ENCODE results near the gene CDKAL1.
A peak's percentile ranks its signal among the peaks of the same experiment; 100 is the strongest.
"Not testable (repeated sequence)": the region's sequence is repeated elsewhere in the genome, so short reads cannot be mapped to it uniquely, and the experiment has no call there.

Gene CDKAL1

GRCh38 chr6:20642441-20642840, 108.2 kb downstream of the CDKAL1 start:
- DNase-seq = no peak

GRCh38 chr6:20644667-20645370, 110.6 kb downstream of the CDKAL1 start:
- peak in 3 of 4 experiments; percentile 13 to 21 (median 13) for DNase-seq

- DNase-seq = not testable (repeated sequence)
Measured at GRCh38 chr6:20645572-20645971, 111.3 kb downstream of the CDKAL1 start.

- DNase-seq = no peak
Measured at GRCh38 chr6:20647585-20647984, 113.3 kb downstream of the CDKAL1 start.

GRCh38 chr6:20649696-20650470, 115.6 kb downstream of the CDKAL1 start:
- not testable (repeated sequence) for DNase-seq

- DNase-seq = no peak
Measured at GRCh38 chr6:20652299-20653084, 118.2 kb downstream of the CDKAL1 start.

- no peak for DNase-seq
Measured at GRCh38 chr6:20653085-20653479, 118.8 kb downstream of the CDKAL1 start.

GRCh38 chr6:20655317-20655716, 121.1 kb downstream of the CDKAL1 start:
- DNase-seq = no peak

GRCh38 chr6:20657274-20657800, 123.1 kb downstream of the CDKAL1 start:
- DNase-seq = no peak

GRCh38 chr6:20658053-20658452, 123.8 kb downstream of the CDKAL1 start:
- no peak for DNase-seq

- DNase-seq = no peak
Measured at GRCh38 chr6:20658516-20658915, 124.3 kb downstream of the CDKAL1 start.

GRCh38 chr6:20660534-20660933, 126.3 kb downstream of the CDKAL1 start:
- DNase-seq = no peak

- peak in 3 of 4 experiments; percentile 7 to 23 (median 15) for DNase-seq
Measured at GRCh38 chr6:20661721-20662120, 127.5 kb downstream of the CDKAL1 start.

GRCh38 chr6:20664250-20664649, 130.0 kb downstream of the CDKAL1 start:
- DNase-seq = no peak

- no peak for DNase-seq
Measured at GRCh38 chr6:20665290-20665689, 131.0 kb downstream of the CDKAL1 start.

GRCh38 chr6:20669571-20670314, 135.5 kb downstream of the CDKAL1 start:
- DNase-seq = peak; percentile 29 to 60 (median 50)

GRCh38 chr6:20670750-20671149, 136.5 kb downstream of the CDKAL1 start:
- DNase-seq = no peak

- DNase-seq = no peak
Measured at GRCh38 chr6:20672038-20672437, 137.8 kb downstream of the CDKAL1 start.

GRCh38 chr6:20673458-20673857, 139.2 kb downstream of the CDKAL1 start:
- DNase-seq = no peak

- no peak for DNase-seq
Measured at GRCh38 chr6:20674664-20675063, 140.4 kb downstream of the CDKAL1 start.

GRCh38 chr6:20678831-20679352, 144.6 kb downstream of the CDKAL1 start:
- no peak for DNase-seq

GRCh38 chr6:20680697-20681165, 146.5 kb downstream of the CDKAL1 start:
- peak in 2 of 4 experiments; percentile 2 to 7 for DNase-seq
